Calu3 (cell line): ENCODE data around the gene MYL6B. TPM values are rescaled to one million over a fixed set of nuclear protein-coding genes. Genes with fewer than 3 reads are reported as not detected.

Source experiments
- BruUV-seq: library from RNA; stranded (reverse); fragments of 400-500 nt; replicated peaks from 2 replicates; lab custom pipeline; 2021; lab: Mats Ljungman, UMichigan
- CTCF ChIA-PET: fragments of 300-600 bp; sonication (Branson Sonifier 250); formaldehyde crosslinking; loops from one replicate; lab custom pipeline; 2022; ENCODE audit warnings: antibody characterized with exemption; lab: Charles Lee
- DNase-seq: peaks from one replicate; pipeline ENCODE4 v3.0.0; 2022
- H3K27ac Mint-ChIP-seq: one replicate; pipeline ENCODE4 v1.8.0; 2022; ENCODE audit warnings: mixed read lengths; ENCODE audit not compliant: unreplicated experiment
- H3K27me3 Mint-ChIP-seq: one replicate; pipeline ENCODE4 v1.8.0; 2022; ENCODE audit warnings: mixed read lengths; ENCODE audit not compliant: unreplicated experiment
- H3K36me3 Mint-ChIP-seq: one replicate; pipeline ENCODE4 v1.8.0; 2022; ENCODE audit warnings: mild to moderate bottlenecking, moderate library complexity, mixed read lengths; ENCODE audit not compliant: insufficient read depth, unreplicated experiment
- H3K4me1 Mint-ChIP-seq: one replicate; pipeline ENCODE4 v1.8.0; 2022; ENCODE audit warnings: mild to moderate bottlenecking, low read depth, mixed read lengths; ENCODE audit not compliant: unreplicated experiment
- H3K4me3 Mint-ChIP-seq: one replicate; pipeline ENCODE4 v1.8.0; 2022; ENCODE audit warnings: mild to moderate bottlenecking, low read depth, moderate library complexity, mixed read lengths; ENCODE audit not compliant: unreplicated experiment
- H3K9me3 Mint-ChIP-seq: one replicate; pipeline ENCODE4 v1.8.0; 2022; ENCODE audit warnings: low read depth, mixed read lengths; ENCODE audit not compliant: unreplicated experiment
- intact Hi-C: fragments of 100-400 bp; cut with micrococcal nuclease; formaldehyde crosslinking; loops from one replicate; pipeline ENCODE4 v1.10.0; 2022; ENCODE audit not compliant: unreplicated experiment
- total RNA-seq: library from RNA; stranded (reverse); gene quantifications from 2 replicates; pipeline ENCODE4 v1.2.3, GENCODE V29; 2022
- TF ChIP-seq, protein P1 (sequence below): fragments of 200-600 bp; IDR thresholded peaks from one replicate; pipeline ENCODE4 v1.8.0; 2022; ENCODE audit warnings: antibody characterized with exemption; ENCODE audit not compliant: unreplicated experiment

MYL6B gene
- total RNA-seq, 1 experiment from 2014 or later: 53.7 TPM

DNA sequence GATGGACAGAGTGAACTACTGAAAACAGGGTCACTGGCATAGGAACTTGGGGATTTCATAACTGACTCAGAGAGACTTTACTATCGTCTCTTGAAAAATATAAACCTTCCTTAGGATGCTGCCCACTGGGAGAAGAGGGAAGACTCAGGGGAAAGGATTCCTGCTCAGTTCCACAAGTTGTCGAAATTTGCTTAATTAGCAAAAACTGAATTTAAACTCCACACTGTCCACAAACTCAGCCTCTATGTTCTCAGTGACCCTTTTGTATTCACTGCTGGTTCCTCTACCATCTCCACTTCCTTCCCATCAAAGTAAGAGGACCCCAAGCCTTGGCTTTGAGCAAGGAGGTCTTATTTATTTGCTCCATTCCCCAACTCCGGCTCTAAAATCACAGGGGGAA lies 7.2 kb upstream of the MYL6B start:
- TF ChIP-seq, protein P1, sequence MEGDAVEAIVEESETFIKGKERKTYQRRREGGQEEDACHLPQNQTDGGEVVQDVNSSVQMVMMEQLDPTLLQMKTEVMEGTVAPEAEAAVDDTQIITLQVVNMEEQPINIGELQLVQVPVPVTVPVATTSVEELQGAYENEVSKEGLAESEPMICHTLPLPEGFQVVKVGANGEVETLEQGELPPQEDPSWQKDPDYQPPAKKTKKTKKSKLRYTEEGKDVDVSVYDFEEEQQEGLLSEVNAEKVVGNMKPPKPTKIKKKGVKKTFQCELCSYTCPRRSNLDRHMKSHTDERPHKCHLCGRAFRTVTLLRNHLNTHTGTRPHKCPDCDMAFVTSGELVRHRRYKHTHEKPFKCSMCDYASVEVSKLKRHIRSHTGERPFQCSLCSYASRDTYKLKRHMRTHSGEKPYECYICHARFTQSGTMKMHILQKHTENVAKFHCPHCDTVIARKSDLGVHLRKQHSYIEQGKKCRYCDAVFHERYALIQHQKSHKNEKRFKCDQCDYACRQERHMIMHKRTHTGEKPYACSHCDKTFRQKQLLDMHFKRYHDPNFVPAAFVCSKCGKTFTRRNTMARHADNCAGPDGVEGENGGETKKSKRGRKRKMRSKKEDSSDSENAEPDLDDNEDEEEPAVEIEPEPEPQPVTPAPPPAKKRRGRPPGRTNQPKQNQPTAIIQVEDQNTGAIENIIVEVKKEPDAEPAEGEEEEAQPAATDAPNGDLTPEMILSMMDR: no peak
- Mint-ChIP-seq H3K4me1 (no peaks in the 10 kb centered on the region), H3K27ac (no peak overlapping the region), H3K4me3 (no peak overlapping the region), H3K36me3 (peaks cover 25% of the 10 kb centered on the region), H3K9me3 (no peaks in the 10 kb centered on the region), H3K27me3 (no peaks in the 10 kb centered on the region)
- no peak for DNase-seq
- CTCF ChIA-PET: no interaction called here
- intact Hi-C loops: no loop called here
- no TSS peak for BruUV-seq

GRCh38 chr12:56146492-56147460 lies 5.6 kb upstream of the MYL6B start:
- intact Hi-C loops: no loop called here
- peaks cover 14% of the 10 kb centered on the region for H3K4me1 Mint-ChIP-seq
- no peaks in the 10 kb centered on the region for H3K9me3 Mint-ChIP-seq
- TF ChIP-seq, protein P1: no peak
- H3K36me3 Mint-ChIP-seq: peaks cover 36% of the 10 kb centered on the region
- no peak overlapping the region for H3K4me3 Mint-ChIP-seq
- CTCF ChIA-PET: no interaction called here
- H3K27ac Mint-ChIP-seq: no peak overlapping the region
- BruUV-seq: no TSS peak
- DNase-seq: no peak
- H3K27me3 Mint-ChIP-seq: no peaks in the 10 kb centered on the region

GRCh38 chr12:56150563-56150962 lies 1.8 kb upstream of the MYL6B start:
- Mint-ChIP-seq H3K27me3 (no peaks in the 10 kb centered on the region), H3K27ac (peak overlapping the region; percentile 2), H3K36me3 (peaks cover 38% of the 10 kb centered on the region), H3K4me3 (no peak overlapping the region), H3K9me3 (no peaks in the 10 kb centered on the region), H3K4me1 (peaks cover 14% of the 10 kb centered on the region)
- intact Hi-C loops: no loop called here
- BruUV-seq: no TSS peak
- TF ChIP-seq, protein P1: no peak
- CTCF ChIA-PET: interaction anchor here (2.2 kb wide), 1 partner anchor 39 kb away, joined by 11 read pairs; the partner anchor contains the start of gene SMARCC2
- no peak for DNase-seq

DNA sequence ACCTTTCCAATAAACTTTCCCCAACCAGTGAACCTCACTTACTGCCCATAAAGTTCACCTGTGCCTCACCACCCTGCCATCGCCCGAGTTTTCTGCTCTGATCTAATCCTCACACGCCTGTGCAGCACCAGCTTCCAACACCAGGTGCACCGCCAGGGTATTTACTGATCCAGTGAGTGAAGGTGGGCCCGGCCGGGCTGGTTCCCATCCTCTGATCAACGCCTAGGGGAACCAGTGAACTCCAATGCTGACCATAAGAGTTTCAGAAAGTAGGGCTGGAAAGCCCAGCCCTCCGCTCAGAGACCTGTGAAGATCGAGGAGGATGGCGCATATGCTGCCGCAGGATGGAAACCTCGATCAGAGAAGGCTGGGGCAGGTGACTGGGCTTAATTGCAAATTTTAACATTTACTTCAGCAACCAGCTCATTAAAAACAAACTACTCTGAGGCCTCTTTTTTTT lies 685 bp upstream of the MYL6B start:
- CTCF ChIA-PET: interaction anchor here (0.8 to 2.2 kb wide), 5 partner anchors 23 to 38 kb away, joined by 3 to 11 read pairs (median 4); partner anchors contain the start of genes ESYT1, SMARCC2 and ZC3H10

More for the DNA sequence above, 685 bp upstream of the MYL6B start:
- Mint-ChIP-seq H3K4me1 (peaks cover 14% of the 10 kb centered on the region), H3K27me3 (no peaks in the 10 kb centered on the region), H3K4me3 (peak overlapping the region; percentile 73), H3K36me3 (peaks cover 39% of the 10 kb centered on the region), H3K9me3 (no peaks in the 10 kb centered on the region), H3K27ac (peak overlapping the region; percentile 78)
- DNase-seq: peak; percentile 84
- BruUV-seq: TSS peak; percentile 70
- TF ChIP-seq, protein P1: peak; percentile 69
- intact Hi-C loops: no loop called here
